HG02763 (cell line): ENCODE measurements around the gene MSMO1.

Experiments used
- ATAC-seq: cut with Tn5 transposase; IDR thresholded peaks from one replicate; pipeline ENCODE4 v1.9.1; 2021; ENCODE audit warnings: mild to moderate bottlenecking, moderate library complexity; ENCODE audit not compliant: unreplicated experiment

MSMO1 gene

DNA sequence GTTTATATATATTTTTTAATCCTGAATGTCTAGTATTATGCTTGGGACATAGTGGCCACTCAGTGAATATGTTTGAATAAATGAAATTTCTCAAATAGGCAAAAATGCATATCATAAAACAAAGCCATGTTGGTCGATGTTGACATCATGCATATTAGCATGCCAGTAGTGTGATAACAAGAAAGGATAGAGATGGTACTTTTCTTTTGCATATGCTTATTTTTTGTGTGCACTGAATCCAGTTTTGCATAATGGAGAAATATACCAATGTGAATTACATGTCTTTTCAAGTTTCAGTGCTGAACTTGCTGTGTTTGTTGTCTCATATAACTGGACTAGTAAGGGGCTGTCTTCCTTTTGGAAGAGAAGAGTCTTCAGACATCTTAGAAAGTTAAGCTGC lies 58.9 kb downstream of the MSMO1 start:
- no peak for ATAC-seq

DNA sequence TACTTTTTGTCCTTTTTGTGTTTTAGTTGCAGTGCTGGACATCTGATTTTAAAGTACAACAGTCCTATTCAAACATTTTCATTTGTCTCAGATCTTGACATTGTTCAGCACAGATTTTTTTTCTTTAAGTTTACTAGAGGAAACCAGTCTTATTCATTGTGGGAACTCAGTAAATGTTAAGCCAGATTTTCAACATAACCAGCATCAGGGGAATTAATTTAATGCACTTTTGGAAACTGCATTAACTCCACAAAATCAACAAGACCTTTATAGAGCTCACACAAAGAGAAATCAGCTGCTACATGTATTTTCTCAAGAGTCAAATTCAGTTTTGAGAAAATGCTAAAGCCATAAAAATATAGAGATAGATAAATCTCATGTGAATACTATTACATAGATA lies 61.3 kb downstream of the MSMO1 start:
- ATAC-seq: no peak
